NCI-H128 (cell line): ENCODE results near the gene MYZAP.

Experiments
- DNase-seq: peaks from one replicate; lab custom pipeline; 2025; ENCODE audit not compliant: unreplicated experiment; lab: John Stamatoyannopoulos, UW

The MYZAP gene, protein sequence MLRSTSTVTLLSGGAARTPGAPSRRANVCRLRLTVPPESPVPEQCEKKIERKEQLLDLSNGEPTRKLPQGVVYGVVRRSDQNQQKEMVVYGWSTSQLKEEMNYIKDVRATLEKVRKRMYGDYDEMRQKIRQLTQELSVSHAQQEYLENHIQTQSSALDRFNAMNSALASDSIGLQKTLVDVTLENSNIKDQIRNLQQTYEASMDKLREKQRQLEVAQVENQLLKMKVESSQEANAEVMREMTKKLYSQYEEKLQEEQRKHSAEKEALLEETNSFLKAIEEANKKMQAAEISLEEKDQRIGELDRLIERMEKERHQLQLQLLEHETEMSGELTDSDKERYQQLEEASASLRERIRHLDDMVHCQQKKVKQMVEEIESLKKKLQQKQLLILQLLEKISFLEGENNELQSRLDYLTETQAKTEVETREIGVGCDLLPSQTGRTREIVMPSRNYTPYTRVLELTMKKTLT

DNA sequence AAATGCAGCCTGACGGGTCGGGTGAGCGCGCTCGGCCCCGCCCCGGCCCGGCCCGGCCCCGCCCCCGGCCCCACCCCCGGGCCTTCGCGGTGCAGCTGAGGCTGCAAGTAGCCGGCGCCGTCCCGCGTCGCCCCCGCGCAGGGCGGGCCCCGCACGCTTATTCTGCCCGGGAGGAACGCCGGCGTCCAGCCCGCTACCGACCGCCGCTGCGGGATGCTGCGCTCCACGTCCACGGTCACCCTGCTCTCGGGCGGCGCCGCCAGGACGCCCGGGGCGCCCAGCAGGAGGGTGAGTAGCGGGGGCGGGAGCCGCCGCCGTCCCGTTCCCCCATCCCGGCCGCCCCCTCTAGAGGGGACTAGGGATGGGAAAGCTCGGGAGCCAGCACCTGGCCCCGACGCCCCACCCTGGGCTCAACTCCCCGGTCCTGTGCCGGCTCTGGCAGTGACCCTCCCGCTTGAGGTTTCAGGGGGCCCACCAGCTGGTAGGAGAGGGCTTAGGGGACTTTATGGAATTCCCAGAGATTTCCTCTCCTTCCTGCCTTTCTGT, at the start of gene MYZAP:
MYZAP (plus strand) TSS at position 83 of the 546 bp plus-strand sequence; CDS start at position 214, 131 bp downstream.
- no peak for DNase-seq

DNA sequence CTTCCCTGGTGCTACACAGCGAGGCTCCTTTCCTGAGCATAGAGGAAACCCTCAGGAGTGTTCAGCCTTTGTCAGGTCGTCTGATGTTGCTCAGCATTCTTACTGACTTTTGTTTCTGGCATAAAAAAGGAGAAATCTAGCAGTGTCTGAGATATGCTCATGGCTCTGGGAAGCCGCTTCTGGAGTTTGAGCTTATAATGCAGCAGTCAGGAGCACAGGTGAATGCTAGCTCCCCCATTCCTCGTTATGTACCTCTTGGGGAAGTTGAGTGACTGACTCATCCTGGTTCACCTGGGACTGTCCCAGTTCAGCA, 49.2 kb upstream of the MYZAP start:
- DNase-seq: no peak

DNA sequence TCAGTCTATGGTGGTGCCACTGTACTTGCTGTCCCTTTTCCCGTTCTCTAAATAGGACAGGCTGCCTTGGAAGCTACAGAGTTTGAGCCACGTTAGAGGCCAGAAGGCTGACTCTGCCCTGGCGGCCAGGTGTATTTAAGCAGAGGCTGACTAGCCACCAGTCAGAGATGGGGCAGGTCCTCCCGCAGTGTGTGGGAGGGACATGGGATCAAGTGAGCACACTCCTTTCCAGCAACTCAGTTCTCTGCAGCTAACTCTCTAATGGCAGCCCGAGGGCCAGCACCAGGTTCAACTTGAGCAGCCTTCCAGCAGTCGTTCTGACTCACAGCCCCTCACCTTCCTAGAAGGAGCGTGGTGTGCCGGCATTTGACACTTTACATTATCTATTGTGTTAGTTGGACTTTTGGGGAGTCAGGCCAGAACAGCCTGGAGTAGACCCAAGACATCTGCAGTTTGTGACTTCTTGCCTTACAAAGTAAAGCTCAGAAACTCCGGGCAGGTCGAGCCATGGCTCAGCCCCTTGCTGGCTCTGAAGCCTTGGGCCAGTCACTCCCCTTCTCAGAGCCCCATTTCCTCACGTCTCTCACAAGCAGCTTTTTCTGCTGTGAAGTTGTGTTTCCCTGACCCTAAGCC, 46.7 kb upstream of the MYZAP start:
- no peak for DNase-seq

DNA sequence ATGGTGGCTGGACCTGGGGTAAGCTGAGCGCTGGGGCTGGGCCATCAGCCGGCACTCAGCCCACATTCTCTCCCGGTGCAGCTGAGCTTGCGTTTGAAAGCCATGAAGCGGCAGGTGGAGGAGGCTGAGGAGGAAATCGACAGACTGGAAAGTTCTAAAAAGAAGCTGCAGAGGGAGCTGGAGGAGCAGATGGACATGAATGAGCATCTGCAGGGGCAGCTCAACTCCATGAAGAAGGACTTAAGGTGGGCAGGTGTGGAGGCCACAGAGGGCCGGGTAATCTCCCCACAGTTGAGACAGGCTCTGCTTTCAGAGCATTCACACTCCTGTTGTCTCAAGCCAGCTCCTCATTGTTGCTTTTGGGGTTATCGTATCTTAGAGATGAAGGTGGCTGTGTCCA, 45.7 kb upstream of the MYZAP start:
- no peak for DNase-seq

DNA sequence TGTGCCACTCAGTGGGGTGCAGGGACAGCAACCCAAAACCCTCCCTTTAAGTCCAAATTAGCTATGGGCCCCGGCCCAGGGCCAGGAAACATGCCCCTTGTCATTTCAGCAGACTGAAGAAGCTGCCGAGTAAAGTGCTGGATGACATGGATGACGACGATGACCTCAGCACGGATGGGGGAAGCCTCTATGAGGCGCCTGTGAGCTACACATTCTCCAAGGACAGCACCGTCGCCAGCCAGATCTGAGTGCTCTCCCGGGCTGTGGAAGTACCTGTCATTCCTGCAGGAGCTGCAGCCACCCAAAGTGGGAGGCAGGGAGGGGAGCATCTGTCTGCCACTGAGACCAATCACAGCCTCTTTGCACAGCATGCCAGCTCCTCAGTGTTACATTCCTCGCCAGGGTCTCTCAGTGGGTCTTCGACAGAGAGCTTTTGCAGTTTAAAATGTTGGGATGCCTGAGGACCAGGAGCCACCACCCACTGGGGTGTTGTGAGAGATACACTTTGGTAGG, 44.4 kb upstream of the MYZAP start:
- DNase-seq: no peak

DNA sequence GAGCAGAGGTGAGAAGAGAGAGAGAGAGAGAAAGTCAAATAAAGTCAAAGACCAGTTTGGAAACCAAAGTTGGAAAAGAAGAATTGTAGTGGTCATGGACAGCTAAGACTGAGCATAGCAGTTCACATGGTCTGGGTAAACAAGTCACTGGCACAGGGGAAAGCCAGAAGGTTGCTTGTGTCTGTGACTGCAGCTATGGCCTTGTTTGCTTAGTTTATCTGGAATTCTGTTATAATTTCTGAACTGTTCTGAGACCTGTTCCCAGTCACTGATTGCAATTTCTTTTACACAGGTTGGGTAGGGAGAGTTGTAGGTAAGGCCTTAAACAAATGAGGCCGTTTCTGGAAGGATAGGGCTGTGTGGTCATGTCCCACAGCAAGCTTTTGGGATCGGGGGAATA, 43.4 kb upstream of the MYZAP start:
- DNase-seq: no peak

DNA sequence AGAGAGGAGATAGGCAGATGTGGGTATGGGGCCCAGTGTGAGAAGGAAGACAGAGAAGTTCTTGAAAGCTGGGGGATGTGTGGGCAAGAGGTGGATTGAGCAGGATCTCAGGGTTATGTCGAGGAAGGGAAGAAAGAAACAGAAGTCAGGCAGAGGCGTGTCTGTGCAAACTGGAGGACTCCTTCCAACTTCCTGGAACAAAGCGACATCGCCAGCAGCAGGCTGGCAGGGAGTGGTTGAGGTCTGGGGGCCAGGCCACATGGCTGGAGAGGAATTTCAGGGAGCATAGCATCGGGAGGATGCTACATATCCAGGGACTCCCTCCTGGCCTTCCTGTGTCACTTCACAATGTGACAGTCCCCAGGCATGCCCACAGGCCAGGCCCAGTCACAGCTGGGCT, 42.9 kb upstream of the MYZAP start:
- no peak for DNase-seq

DNA sequence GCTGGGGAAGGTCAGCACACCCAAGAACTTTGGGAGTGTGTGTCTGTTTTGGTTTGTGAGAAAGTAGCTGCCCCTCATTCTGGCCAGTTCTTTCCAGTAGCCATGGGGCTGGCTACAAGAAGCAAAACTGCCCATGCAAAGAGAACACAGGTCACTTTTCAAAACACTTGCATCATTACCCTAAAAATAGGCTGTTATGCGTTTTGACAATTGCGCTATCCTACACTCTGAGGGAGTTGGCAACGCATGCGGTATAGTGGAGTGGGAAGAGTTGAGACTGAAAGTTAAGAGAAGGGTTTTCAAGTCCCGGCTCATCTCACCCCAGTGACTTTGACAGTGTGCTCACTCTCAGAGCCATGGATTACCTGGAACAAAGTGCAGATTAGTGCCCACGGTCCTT, 41.8 kb upstream of the MYZAP start:
- DNase-seq: no peak

DNA sequence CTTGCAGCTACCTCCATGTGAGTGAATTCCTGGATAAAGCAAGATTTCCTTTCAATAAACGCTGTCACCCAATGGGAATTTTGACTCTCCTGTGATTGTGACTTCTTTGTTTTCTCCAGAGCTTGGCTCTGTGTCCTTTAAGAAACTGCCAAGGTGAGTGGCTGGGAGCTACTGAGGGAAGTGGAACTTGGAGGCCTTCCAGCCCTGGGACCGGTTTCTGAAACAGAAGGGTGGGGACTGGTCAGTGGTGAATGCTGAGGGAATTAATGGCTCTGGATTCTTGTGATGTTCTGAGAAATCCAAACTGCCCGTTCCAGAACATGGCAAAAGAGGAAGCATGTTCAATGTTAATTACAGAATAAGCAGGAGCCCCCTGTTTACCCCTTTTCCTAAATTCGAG, 41.1 kb upstream of the MYZAP start:
- no peak for DNase-seq

DNA sequence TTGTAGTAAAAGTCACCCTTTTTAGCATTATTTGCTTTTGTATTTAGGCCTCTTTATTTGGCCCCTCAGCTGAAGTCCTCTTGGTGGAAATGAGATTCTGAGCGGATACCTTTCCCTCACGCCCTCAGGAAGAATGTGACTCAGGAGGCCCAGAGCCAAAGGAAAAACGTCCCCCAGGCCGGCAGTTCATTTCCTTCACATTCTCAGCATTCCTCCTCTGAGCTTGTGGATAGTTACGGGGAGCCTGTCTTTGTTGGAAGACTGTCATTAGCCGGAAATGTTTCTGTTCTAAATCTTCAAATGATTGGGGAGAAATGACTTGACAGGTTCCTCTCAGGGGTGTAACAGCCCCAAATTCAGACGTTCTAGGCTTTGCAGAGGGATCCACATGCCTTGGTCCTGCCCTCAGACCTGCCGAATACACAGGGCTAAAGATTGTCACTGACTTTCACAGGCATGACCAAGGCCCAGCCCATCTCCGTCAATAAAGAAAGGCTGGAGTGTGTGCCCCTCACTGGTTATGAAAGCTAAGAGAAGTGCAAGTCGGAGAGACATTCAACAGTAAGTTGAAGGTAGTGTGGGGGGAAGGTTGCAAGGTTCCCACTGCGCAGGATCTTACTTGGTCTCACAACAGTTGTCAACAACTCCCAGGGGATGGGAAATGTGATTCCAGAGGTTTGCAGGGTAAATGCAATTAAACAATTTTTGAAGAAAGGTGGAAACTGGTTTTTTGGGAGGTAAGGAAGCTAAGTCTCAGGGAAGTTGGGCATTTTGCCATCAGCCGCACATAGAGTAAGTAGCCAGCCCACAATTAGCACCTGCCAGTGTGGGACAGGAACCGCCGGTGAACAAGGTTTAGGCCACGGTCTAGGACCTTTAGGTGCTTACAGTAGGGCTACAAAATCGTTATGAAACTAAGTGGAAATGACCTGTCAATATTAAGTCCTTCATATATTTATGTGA, 39.7 kb upstream of the MYZAP start:
- no peak for DNase-seq

DNA sequence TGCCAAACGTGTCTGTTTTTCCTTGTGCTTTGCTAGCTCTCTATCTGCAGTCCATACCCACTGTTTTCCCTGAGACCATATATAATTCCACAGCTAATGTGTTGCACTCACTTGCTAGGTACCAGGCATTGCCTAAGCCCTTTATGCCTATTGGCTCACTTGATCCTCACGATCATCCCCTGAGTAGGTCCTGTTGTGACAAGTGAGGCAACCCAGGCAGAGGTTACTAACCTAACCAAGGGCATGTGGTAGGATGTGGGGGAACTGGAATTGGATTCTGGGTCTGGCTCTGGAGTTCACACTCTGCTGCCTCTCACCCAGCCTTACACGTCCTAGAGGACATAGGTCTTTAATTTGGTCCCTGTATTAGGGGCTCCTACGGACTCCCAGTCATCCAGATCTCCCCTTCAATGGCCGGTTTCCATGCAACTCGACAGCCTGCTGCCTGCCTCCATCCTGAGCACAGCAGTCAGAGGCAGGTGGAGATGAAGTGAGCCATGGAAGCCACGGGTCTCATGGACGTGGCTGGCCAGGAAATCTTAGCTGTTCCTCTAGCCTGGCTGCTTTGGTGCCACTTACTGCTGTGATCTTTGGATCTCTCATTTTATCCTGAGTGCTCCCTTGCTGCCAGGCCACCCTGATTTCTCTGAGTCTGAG, 38.9 kb upstream of the MYZAP start:
- DNase-seq: no peak

DNA sequence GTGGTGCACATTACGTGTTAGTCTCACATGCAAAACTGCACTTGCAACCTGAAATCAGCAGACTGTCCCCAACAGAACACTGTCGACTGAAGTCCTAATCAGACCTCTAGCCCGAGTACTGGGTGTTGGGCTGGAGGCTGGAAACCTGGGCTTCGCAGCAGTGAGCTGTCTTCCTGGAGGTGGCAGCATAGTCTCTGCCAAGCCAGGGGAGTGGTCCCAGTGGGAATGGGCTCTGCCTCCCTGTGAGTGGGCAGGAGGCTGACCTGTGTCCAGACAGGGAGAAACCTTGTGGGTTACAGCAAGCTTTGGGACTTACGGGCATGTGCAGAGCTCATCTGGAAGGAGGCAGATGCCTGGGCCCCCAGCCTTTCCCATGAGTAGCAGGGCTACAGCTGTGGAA, 38.2 kb upstream of the MYZAP start:
- no peak for DNase-seq

DNA sequence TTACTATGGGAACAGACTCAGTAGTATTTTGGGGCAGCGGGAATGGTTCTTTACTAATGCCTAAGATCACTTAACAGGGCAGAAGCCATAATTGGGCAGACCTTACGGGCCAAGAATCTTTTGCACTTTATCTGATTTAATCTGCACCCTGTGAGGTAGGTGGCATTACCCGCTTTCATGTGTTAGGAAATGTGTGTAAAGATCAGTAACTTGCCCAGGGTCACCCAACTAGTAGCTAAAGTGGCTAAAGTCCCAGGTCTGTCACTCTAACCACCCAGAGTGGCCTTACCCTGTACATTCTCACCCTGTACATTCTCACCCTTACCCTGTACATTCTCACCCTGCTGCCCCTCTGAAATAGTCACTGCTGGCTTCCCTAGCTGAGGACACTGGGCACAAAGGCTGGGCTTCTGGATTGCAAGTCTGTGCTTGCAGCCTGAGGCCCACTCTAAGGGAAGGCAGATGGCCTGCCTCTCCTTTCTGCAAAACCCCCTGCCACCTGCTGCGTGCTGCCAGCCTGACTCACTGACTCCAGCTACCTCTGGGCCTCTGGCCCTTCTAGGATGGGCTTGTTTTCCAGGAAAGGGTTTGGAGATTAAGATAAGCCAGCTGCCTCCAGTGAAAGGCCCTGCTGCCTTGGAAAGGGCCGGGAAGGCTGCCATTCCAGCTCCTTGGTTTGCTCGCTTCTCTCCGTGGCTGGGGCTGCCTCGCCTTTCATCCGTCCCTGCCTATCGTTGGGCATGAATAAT, 37.5 kb upstream of the MYZAP start:
- no peak for DNase-seq

DNA sequence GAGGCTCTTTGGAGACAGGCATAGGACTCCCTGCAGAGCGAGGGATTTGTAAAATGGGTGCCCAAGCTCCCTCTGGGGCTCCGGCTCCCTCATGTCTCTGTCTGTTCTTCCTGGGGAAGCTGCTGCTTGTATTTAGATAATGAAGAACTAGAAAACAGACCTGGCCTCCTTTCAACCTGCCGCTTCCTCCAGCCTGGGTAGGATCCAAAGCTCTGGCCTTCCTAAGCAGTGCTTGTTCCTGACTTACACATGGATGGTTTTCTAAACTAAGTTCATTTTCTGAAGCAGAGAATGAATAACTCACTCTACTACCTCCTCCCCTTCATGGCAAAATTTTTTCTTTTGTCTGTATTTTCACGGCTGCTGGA, 36.9 kb upstream of the MYZAP start:
- DNase-seq: no peak

DNA sequence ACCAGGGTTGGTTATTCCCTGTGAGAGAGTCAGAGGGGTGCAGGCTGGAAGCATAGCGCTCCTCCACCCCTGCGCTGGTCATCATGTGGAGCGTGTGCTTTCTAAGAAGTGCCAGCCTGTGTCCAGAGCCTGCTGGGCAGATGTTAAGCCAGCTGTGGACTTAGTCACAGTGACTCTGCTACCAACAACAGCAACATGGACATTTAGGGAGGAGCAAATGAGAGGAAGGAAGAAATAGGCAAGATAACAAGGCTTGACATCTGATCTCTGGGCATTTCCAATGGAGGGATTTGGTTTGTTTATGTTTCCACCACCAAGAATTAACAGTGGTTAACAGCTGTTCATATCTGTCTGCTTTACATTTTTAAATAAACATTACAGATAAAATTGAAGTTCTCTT, 36.4 kb upstream of the MYZAP start:
- DNase-seq: no peak

DNA sequence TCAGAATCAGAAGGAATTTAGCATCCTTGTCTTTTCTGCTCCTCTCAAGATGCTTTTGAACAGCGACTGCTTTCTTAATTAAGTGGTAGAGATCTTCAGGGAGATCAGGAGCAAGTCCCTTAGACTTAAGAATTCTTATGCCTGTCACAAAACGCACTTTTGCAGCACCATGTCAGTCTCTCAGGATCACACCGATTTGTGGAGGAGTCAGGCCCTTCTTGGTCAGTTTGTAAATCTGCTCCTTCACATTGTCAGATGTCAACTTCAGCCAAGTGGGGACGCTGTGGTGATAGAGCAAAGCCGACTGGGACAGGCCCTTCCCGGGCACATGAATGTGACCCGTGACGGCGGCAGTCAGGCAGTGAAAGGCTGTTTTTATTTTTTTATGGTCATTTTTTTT, 35.7 kb upstream of the MYZAP start:
- no peak for DNase-seq

DNA sequence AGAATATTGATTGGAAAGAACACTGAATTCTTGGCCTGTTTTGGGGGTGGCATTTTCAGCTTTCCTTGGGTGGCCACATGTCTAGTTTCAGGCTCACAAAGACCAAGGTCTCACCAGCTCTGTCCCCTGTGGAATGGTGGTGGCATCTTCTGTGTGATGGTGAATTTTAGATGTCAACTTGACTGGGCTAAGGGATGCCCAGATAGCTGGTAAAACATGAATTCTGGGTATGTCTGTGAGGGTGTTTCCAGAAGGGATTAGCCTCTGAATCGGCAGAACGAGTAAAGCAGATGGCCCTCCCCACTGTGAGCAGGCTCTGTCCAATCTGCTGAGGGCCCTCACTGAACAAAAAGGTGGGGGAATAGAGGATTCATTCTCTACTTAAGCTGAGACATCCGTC, 34.4 kb upstream of the MYZAP start:
- no peak for DNase-seq

DNA sequence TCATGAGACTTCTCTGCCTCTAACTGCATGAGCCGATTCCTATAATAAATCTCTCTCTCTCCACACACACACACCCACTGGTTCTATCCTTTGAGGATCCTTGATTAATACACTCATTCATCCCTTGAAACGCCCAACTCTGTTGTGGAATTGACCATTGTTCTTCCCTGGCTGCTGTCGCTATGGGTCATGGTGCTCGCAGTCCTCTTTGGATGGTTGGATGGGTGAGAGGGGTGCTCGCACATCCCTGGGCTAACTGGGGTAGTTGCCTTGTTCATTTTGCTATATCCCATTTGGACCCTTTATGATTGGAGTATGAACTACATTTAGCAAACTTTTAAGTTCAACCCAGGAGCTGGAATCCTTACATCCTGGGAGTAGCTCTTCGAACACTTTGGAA, 33.9 kb upstream of the MYZAP start:
- no peak for DNase-seq

DNA sequence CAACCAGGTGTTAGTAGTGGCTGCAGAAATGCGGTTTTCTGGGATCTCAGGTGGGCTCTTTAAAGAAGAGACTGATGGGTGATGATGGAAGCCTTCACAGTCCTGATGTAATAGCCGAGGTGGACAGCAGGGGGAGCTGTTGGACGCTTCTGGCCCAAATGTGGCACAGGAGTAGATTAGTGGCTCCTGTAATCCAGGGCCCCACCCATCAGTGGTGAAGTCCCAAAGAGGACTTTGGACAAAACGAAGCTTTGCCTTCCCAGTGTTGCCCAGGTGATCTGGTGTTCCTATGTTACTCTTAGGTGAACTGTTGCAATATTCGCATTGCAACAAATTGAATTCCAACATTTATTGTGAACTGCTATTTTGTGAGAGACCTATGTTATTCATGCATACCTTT, 31.8 kb upstream of the MYZAP start:
- no peak for DNase-seq
